ENCODE data around the gene TMEM30A. TPM values are rescaled to one million over a fixed set of nuclear protein-coding genes. Genes with fewer than 3 reads are reported as not detected.

Gene TMEM30A
- 10 to 100 TPM; 32.5 to 59.8 (median 54.7) TPM for total RNA-seq

DNA sequence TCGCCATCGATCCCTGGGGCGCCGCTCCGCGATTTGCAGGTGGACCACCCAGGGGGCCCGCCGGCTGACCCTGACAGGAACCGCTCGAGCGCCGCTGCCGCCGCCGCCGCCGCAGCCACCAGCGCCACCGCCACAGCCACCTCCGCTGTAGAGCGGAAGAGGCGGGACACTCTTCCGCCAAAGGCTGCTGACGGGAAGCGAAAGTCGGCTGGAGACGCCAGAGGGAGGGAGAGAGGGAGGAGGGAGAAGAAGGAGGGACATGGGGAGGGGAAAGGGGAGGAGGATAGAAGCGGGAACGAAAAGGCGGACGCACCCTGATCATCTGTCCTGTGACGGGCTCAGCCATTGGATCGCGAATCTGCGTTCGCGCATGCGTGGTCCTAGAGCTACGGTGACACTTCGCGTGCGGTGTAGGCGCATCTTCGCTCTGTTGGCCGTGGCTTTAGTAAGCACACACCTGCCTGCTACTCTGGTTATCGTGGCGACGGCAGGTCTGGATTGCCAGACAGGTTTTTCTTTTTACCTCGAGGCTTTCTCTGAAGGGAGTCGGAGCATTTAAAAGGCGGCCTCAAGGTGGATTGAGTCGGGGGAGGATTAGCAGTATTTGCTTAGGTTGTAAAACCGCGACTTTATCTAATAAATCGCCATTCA lies at the start of gene TMEM30A:
TMEM30A (minus strand) TSS at position 161 of the 651 bp plus-strand sequence; CDS start at position 7, 154 bp downstream.
- intact Hi-C loops (cut with DNase I; ENCODE audit: low total_unique reads), result no loop called here
- WGBS, 2 donors, result 1% methylated on average over 40 to 51 of the region's 55 CpGs
- DNase-seq (ENCODE audit: low spot score in 2 of 2), result peak; percentile 98 to 99
- TF ChIP-seq POLR2A (IDR thresholded peaks at IDR 0.05) (peak in 1 of 2 donors; percentile 70), CTCF (IDR thresholded peaks at IDR 0.05) (no peak)
- peak within 1 kb of the TSS; percentile 78 for H3K4me3 ChIP-seq (ENCODE audit: low read depth, poor library complexity, severe bottlenecking)

DNA sequence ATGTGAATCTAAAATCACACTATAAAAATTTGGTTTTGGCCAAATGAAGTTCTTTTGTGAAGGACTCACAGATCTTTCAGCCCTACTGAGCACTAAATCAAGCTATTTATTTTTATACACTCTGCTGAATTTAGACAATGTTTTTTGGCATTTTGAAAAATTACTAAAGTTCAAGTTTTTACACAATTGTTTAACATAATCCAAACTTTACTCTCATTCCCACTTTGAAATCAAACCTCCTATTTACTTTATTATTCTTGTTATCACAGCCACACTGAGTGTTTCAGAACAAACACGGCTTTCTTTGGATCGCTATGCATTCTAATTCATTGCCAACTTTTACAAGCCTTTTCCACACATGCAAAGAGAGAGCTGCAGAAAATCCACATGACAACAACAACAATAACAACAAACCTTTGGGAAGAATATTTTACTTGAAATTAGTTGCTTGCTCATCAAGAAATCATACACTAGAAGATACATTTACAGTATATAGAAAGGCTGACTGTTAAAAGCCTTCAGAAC lies 49.1 kb upstream of the TMEM30A start:
- WGBS, 2 donors, result 45 to 52% methylated on average over 2 of the region's 2 CpGs
- no peak overlapping the region for H3K4me3 ChIP-seq (ENCODE audit: low read depth, poor library complexity, severe bottlenecking)
- intact Hi-C loops (cut with DNase I; ENCODE audit: low total_unique reads), result no loop called here
- TF ChIP-seq POLR2A (IDR thresholded peaks at IDR 0.05), result no peak
- no peak for TF ChIP-seq CTCF (IDR thresholded peaks at IDR 0.05)
- no peak for DNase-seq (ENCODE audit: low spot score in 2 of 2)

DNA sequence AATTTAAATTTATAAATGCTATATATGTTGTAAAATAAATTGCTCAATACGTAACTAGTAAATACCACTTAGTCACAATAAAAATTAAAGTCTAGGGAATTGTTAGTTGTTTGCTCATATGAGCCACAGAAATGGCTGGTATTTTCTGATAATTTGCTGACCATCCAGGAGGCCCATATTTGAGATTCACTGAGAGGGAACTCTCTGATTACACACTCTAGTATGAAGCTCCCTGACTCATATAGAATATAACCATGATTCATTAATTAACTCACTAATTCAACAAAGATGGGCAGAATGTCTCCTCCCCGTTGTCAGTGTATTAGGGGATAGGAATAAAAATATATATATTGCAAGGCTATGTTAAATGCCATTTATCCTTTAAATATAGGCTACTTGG lies 46.6 kb upstream of the TMEM30A start:
- WGBS, 2 donors, result 85 to 90% methylated on average over 2 of the region's 2 CpGs
- TF ChIP-seq CTCF (IDR thresholded peaks at IDR 0.05) (no peak), POLR2A (IDR thresholded peaks at IDR 0.05) (no peak)

DNA sequence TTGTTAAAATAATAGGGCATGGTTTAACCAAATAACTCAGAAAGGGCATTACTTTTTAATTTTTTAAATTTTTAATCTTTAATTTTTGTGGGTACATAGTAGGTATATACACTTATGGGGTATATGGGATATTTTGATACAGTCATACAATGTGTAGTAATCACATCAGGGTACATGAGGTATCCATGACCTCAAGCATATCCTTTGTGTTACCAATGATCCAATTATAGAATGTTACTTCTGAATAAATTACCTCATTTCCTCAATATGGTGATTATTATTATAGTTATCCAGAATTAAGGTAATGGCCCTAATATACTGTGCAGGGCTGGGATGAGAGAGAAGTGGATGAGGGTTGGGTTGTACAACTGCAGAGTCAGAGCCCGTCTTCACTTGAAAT lies 45.1 kb upstream of the TMEM30A start:
- no peak for DNase-seq (ENCODE audit: low spot score in 2 of 2)
- 98 to 100% methylated on average over 1 of the region's 1 CpG for WGBS, 2 donors
- intact Hi-C loops (cut with DNase I; ENCODE audit: low total_unique reads), result no loop called here

More for the DNA sequence above, 46.6 kb upstream of the TMEM30A start:
- intact Hi-C loops (cut with DNase I; ENCODE audit: low total_unique reads), result no loop called here
- DNase-seq (ENCODE audit: low spot score in 2 of 2), result no peak
- H3K4me3 ChIP-seq (ENCODE audit: low read depth, poor library complexity, severe bottlenecking), result no peak overlapping the region

DNA sequence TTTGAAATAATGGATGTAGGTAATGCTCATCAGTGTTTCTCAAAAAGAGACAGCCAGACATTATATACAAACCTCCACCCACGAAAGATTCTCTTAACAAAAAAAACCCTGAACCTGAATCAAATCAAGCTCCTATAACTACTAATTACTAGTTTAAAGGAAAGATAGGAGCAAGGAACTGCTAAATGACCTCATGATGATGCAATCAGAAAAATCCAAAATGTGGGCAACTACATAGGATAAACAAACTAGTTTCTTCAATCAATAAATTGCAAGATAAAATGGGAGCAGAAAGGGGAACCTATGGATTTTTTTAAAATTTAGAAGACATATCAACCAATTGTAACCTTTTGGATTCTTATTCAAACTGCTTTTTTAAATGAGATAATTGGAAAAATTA lies 43.2 kb upstream of the TMEM30A start:
- WGBS, 2 donors, result 90 to 95% methylated on average over 1 of the region's 1 CpG
- no peak for DNase-seq (ENCODE audit: low spot score in 2 of 2)
- TF ChIP-seq CTCF (IDR thresholded peaks at IDR 0.05) (no peak), POLR2A (IDR thresholded peaks at IDR 0.05) (no peak)
- intact Hi-C loops (cut with DNase I; ENCODE audit: low total_unique reads), result no loop called here
- H3K4me3 ChIP-seq (ENCODE audit: low read depth, poor library complexity, severe bottlenecking), result no peak overlapping the region

More for the DNA sequence above, 45.1 kb upstream of the TMEM30A start:
- TF ChIP-seq CTCF (IDR thresholded peaks at IDR 0.05), result no peak
- no peak for TF ChIP-seq POLR2A (IDR thresholded peaks at IDR 0.05)
- H3K4me3 ChIP-seq (ENCODE audit: low read depth, poor library complexity, severe bottlenecking), result no peak overlapping the region

All from lower leg skin (tissue), 4 donors.